K562 (cell line): ENCODE data around the gene ACOX2. TPM values are rescaled to one million over a fixed set of nuclear protein-coding genes. Genes with fewer than 3 reads are reported as not detected.

ENCODE experiments used
- CCNT2 ChIP-seq: IDR thresholded peaks from 2 replicates; pipeline ENCODE4 v1.6.1; 2011; ENCODE audit warnings: borderline replicate concordance, low read depth, mild to moderate bottlenecking, moderate library complexity, mixed read lengths, low read length; ENCODE audit not compliant: insufficient read length; ENCODE audit errors: extremely low read depth
- DMBX1 ChIP-seq: fragments of 250-450 bp; sonication (Bioruptor Pico); IDR thresholded peaks from 2 replicates; pipeline ENCODE4 v1.8.0; 2022; ENCODE audit warnings: inconsistent platforms, mild to moderate bottlenecking, moderate library complexity, borderline replicate concordance
- FOXK2 ChIP-seq, 2 experiments: fragments of 450-650 bp; IDR thresholded peaks in 1 of 2; conservative IDR thresholded peaks in 1 of 2; 2 replicates each; pipeline ENCODE4 v1.6.1; 2016; ENCODE audit warnings: low read depth in 2 of 2, mild to moderate bottlenecking in 1 of 2
- MEIS2 ChIP-seq: fragments of 450-650 bp; IDR thresholded peaks from 2 replicates; pipeline ENCODE4 v1.6.1; 2014; ENCODE audit warnings: mild to moderate bottlenecking; ENCODE audit not compliant: partially characterized antibody
- MTA3 ChIP-seq: fragments of 450-650 bp; formaldehyde crosslinking; IDR thresholded peaks from 2 replicates; pipeline ENCODE4 v1.6.1; 2017; ENCODE audit warnings: mild to moderate bottlenecking, borderline replicate concordance
- U2AF2 ChIP-seq: fragments of 200-400 bp; formaldehyde crosslinking; optimal IDR thresholded peaks from 2 replicates; pipeline ENCODE3; 2017; ENCODE audit warnings: low read depth, mild to moderate bottlenecking, low read length
- YBX1 ChIP-seq: fragments of 450-650 bp; IDR thresholded peaks from 2 replicates; pipeline ENCODE4 v1.7.1; 2016; ENCODE audit warnings: mild to moderate bottlenecking
- polyA plus RNA-seq, 8 experiments: library from polyadenylated mRNA; depleted of rRNA in 4 of 8; stranded (reverse) in 5 of 8; unstranded in 3 of 8; fragments of >200 nt; fragmentation: Nextera tagmentation in 2 of 8; fragmentation: Illumina TruSeq in 1 of 8; extraction: Ambion mirVana in 2 of 8; extraction: Trizol in 1 of 8; gene quantifications; 2 replicates each; pipeline versions ENCODE4 v1.2.1 to v1.2.3, GENCODE V29; 2011 to 2014; ENCODE audit warnings: inconsistent platforms in 1 of 8, missing spikeins in 1 of 8
- total RNA-seq, 7 experiments: library from RNA; depleted of rRNA in 6 of 7; stranded (reverse); fragments of >200 nt in 6 of 7; fragmentation: Illumina TruSeq in 2 of 7; extraction: Trizol in 2 of 7; gene quantifications; 2 replicates each; pipeline versions ENCODE4 v1.2.1 to v1.2.3, GENCODE V29; 2011 to 2021; ENCODE audit warnings: low replicate concordance in 1 of 7
- TF ChIP-seq, protein P1 (sequence below): fragments of 450-650 bp; IDR thresholded peaks from 2 replicates; pipeline ENCODE4 v1.6.1; 2016
- TF ChIP-seq, protein P2 (sequence below), 2 experiments: fragments of 450-650 bp; formaldehyde crosslinking in 1 of 2; IDR thresholded peaks; 2 replicates each; pipeline versions ENCODE4 v1.4.0 to v1.6.1; 2014 to 2020; ENCODE audit warnings: mild to moderate bottlenecking in 2 of 2, borderline replicate concordance in 1 of 2, low read depth in 1 of 2
- TF ChIP-seq, protein P3 (sequence below): fragments of 250-450 bp; sonication (Bioruptor Pico); IDR thresholded peaks from 2 replicates; pipeline ENCODE4 v1.5.0; 2021
- TF ChIP-seq, protein P4 (sequence below): fragments of 450-650 bp; IDR thresholded peaks from 2 replicates; pipeline ENCODE4 v1.6.1; 2018; ENCODE audit not compliant: partially characterized antibody

ACOX2 gene
- total and polyA plus RNA-seq, 9 of the 15 experiments (the other 6 are each of a cell fraction or from before 2014, with no cell fraction given) = 0.15 TPM; not detected in 8

DNA sequence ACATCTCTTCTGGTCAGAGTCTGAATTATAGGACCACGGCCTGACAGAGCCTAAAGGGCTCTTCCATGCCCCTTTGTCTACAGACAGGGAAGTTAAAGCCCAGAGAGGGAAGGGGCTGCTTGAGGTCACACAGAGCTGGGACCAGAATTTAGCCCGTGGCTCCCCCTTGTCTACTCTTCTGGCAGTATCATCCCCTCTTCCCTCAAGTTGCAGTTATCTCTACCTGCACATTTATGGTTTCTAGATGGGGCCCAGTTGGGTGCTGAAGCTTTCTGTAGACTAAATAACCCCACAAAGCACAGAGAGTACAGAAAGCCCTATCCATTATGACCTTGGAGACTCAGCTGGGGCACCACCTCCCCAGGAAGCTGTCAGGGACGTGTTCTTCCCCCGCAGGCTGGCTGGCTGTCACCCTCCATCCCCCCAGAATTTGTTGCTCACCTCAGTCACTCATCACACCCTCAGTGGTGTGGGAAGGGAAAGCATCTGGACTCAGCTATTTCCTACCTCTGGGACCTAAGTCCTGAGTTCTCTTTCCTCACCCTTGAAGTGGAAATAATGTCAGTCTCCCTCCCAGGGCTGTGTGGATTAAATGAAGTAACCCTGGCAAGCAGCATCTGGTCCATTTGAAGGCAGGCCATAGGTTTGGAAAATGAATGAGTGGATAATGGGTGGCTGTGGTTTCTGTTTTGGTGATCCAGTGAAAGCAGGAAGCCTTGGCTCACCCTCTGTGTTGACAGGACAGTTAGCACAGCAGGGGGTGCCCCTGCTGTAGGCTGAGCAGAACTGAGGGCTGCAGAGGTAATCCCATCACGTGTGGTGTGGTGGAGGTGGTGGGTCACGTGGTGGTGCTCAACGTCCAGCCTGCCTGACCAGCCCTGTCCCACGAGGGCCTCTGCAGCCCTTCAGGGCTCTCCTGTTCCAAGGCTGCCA lies 16.3 kb downstream of the ACOX2 start (continued):
- TF ChIP-seq, protein P1, sequence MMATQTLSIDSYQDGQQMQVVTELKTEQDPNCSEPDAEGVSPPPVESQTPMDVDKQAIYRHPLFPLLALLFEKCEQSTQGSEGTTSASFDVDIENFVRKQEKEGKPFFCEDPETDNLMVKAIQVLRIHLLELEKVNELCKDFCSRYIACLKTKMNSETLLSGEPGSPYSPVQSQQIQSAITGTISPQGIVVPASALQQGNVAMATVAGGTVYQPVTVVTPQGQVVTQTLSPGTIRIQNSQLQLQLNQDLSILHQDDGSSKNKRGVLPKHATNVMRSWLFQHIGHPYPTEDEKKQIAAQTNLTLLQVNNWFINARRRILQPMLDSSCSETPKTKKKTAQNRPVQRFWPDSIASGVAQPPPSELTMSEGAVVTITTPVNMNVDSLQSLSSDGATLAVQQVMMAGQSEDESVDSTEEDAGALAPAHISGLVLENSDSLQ = 0 out of 2 replicates have a peak, but pooled peaks have one; percentile 5
- peak; percentile 40; the same call in 1 of the 2 replicates for TF ChIP-seq DMBX1 (CRISPR knock-in tag)
- no peak for TF ChIP-seq CCNT2
- TF ChIP-seq YBX1 = no peak
- TF ChIP-seq, protein P2, sequence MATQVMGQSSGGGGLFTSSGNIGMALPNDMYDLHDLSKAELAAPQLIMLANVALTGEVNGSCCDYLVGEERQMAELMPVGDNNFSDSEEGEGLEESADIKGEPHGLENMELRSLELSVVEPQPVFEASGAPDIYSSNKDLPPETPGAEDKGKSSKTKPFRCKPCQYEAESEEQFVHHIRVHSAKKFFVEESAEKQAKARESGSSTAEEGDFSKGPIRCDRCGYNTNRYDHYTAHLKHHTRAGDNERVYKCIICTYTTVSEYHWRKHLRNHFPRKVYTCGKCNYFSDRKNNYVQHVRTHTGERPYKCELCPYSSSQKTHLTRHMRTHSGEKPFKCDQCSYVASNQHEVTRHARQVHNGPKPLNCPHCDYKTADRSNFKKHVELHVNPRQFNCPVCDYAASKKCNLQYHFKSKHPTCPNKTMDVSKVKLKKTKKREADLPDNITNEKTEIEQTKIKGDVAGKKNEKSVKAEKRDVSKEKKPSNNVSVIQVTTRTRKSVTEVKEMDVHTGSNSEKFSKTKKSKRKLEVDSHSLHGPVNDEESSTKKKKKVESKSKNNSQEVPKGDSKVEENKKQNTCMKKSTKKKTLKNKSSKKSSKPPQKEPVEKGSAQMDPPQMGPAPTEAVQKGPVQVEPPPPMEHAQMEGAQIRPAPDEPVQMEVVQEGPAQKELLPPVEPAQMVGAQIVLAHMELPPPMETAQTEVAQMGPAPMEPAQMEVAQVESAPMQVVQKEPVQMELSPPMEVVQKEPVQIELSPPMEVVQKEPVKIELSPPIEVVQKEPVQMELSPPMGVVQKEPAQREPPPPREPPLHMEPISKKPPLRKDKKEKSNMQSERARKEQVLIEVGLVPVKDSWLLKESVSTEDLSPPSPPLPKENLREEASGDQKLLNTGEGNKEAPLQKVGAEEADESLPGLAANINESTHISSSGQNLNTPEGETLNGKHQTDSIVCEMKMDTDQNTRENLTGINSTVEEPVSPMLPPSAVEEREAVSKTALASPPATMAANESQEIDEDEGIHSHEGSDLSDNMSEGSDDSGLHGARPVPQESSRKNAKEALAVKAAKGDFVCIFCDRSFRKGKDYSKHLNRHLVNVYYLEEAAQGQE (IDR thresholded peaks at IDR 0.05; ENCODE audit: borderline replicate concordance) = peak; percentile 59
- TF ChIP-seq, protein P2 (CRISPR knock-in tag; IDR thresholded peaks at IDR 0.05; ENCODE audit: low read depth) = no peak
- TF ChIP-seq, protein P3, sequence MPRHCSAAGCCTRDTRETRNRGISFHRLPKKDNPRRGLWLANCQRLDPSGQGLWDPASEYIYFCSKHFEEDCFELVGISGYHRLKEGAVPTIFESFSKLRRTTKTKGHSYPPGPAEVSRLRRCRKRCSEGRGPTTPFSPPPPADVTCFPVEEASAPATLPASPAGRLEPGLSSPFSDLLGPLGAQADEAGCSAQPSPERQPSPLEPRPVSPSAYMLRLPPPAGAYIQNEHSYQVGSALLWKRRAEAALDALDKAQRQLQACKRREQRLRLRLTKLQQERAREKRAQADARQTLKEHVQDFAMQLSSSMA = no peak
- TF ChIP-seq, protein P4, sequence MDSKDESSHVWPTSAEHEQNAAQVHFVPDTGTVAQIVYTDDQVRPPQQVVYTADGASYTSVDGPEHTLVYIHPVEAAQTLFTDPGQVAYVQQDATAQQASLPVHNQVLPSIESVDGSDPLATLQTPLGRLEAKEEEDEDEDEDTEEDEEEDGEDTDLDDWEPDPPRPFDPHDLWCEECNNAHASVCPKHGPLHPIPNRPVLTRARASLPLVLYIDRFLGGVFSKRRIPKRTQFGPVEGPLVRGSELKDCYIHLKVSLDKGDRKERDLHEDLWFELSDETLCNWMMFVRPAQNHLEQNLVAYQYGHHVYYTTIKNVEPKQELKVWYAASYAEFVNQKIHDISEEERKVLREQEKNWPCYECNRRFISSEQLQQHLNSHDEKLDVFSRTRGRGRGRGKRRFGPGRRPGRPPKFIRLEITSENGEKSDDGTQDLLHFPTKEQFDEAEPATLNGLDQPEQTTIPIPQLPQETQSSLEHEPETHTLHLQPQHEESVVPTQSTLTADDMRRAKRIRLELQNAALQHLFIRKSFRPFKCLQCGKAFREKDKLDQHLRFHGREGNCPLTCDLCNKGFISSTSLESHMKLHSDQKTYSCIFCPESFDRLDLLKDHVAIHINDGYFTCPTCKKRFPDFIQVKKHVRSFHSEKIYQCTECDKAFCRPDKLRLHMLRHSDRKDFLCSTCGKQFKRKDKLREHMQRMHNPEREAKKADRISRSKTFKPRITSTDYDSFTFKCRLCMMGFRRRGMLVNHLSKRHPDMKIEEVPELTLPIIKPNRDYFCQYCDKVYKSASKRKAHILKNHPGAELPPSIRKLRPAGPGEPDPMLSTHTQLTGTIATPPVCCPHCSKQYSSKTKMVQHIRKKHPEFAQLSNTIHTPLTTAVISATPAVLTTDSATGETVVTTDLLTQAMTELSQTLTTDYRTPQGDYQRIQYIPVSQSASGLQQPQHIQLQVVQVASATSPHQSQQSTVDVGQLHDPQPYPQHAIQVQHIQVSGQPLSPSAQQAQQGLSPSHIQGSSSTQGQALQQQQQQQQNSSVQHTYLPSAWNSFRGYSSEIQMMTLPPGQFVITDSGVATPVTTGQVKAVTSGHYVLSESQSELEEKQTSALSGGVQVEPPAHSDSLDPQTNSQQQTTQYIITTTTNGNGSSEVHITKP = no peak
- TF ChIP-seq MEIS2 = peak; percentile 14
- TF ChIP-seq FOXK2 (conservative IDR thresholded peaks at IDR 0.05 in 1 of 2, IDR thresholded peaks at IDR 0.05 in 1 of 2; ENCODE audit: low read depth in 2 of 2) = 0 out of 4 replicates have a peak, but pooled peaks of 1 of the 2 experiments have one; percentile 26
- no peak for TF ChIP-seq U2AF2
- TF ChIP-seq MTA3 = no peak
